A549 (cell line): ENCODE measurements around the gene LRRIQ4.

Source experiments
- TF ChIP-seq, protein P1 (sequence below): fragments of >200 bp; sonication (Bioruptor Twin); formaldehyde crosslinking; IDR thresholded peaks from 3 replicates; pipeline ENCODE4 v1.5.1; 2016
- TF ChIP-seq, protein P2 (sequence below): IDR thresholded peaks from 2 replicates; pipeline ENCODE4 v1.6.1; 2012

DNA sequence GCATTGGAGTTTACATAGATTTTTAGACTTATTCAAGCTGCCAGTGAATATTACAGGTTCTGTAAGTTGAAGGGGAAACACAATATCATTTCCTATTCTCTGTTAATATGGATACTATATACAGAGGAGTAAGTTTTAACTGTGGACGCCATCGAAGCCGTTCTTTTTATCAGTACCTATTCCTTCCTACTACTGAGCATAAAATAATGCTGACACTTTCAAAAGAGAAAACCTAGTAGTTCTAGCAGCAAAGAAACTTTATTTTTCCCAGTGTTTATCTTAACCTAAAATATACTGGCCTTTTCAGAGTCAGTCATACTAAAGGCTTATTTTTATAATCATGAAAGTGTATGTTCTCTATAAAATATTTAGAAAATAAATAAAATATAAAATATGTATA lies 42.8 kb downstream of the LRRIQ4 start:
- TF ChIP-seq, protein P1, sequence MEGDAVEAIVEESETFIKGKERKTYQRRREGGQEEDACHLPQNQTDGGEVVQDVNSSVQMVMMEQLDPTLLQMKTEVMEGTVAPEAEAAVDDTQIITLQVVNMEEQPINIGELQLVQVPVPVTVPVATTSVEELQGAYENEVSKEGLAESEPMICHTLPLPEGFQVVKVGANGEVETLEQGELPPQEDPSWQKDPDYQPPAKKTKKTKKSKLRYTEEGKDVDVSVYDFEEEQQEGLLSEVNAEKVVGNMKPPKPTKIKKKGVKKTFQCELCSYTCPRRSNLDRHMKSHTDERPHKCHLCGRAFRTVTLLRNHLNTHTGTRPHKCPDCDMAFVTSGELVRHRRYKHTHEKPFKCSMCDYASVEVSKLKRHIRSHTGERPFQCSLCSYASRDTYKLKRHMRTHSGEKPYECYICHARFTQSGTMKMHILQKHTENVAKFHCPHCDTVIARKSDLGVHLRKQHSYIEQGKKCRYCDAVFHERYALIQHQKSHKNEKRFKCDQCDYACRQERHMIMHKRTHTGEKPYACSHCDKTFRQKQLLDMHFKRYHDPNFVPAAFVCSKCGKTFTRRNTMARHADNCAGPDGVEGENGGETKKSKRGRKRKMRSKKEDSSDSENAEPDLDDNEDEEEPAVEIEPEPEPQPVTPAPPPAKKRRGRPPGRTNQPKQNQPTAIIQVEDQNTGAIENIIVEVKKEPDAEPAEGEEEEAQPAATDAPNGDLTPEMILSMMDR: no peak
- TF ChIP-seq, protein P2, sequence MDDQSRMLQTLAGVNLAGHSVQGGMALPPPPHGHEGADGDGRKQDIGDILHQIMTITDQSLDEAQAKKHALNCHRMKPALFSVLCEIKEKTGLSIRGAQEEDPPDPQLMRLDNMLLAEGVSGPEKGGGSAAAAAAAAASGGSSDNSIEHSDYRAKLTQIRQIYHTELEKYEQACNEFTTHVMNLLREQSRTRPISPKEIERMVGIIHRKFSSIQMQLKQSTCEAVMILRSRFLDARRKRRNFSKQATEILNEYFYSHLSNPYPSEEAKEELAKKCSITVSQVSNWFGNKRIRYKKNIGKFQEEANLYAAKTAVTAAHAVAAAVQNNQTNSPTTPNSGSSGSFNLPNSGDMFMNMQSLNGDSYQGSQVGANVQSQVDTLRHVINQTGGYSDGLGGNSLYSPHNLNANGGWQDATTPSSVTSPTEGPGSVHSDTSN: no peak
